Prostate gland (tissue), 2 donors: ENCODE data around the gene RTEL1.

Source experiments
- CTCF ChIP-seq, 4 experiments: fragments of 200-600 bp in 2 of 4; fragments of 450-650 bp in 2 of 4; sonication (generic) in 2 of 4; IDR thresholded peaks; 1 replicate in 3 of 4; 2 replicates in 1 of 4; pipeline ENCODE4 v1.5.1; 2016 to 2019; ENCODE audit warnings: antibody characterized with exemption in 4 of 4, mild to moderate bottlenecking in 2 of 4, moderate library complexity in 2 of 4
- POLR2A ChIP-seq: fragments of 450-650 bp; IDR thresholded peaks from one replicate; pipeline ENCODE4 v1.6.1; 2016; ENCODE audit warnings: antibody characterized with exemption, mild to moderate bottlenecking
- POLR2AphosphoS5 ChIP-seq: sonication (generic); formaldehyde crosslinking; IDR thresholded peaks from one replicate; pipeline ENCODE4 v1.6.1; 2017; ENCODE audit warnings: antibody characterized with exemption

GRCh38 chr20:63739130-63740069, 81.3 kb downstream of the RTEL1 start, which contains the start of gene SLC2A4RG:
- TF ChIP-seq CTCF (IDR thresholded peaks at IDR 0.05): peak in 1 of 4 experiments; percentile 7
- TF ChIP-seq POLR2AphosphoS5: no peak
- peak; percentile 27 for TF ChIP-seq POLR2A
